Natural killer cell (primary cell): ENCODE results near the gene SCNN1A. TPM values are rescaled to one million over a fixed set of nuclear protein-coding genes. Genes with fewer than 3 reads are reported as not detected.

ENCODE experiments used
- ATAC-seq, 3 donors: fragments of 150-1000 bp in 2 of 3; fragments of 200-7000 bp in 1 of 3; cut with Tn5 transposase; 1 replicate in 1 of 3; 2 replicates in 2 of 3; pipeline ENCODE4 v1.10.0; 2021; ENCODE audit warnings: mild to moderate bottlenecking in 2 of 3, moderate library complexity in 2 of 3
- DNase-seq, 2 donors: peaks; one replicate each; pipeline versions ENCODE4 v3.0.0 to v3.0.0-alpha.2; 2013 to 2021; ENCODE audit warnings: mixed read lengths in 1 of 2
- H3K27ac ChIP-seq: one replicate; pipeline ENCODE4 v1.5.1; 2013; ENCODE audit warnings: mild to moderate bottlenecking, low read length
- H3K27me3 ChIP-seq: one replicate; pipeline ENCODE4 v1.6.1; 2013; ENCODE audit warnings: low read length; ENCODE audit not compliant: control insufficient read depth, insufficient read depth
- H3K36me3 ChIP-seq: one replicate; pipeline ENCODE4 v1.6.1; 2013; ENCODE audit warnings: low read length; ENCODE audit not compliant: control insufficient read depth, insufficient read depth
- H3K4me1 ChIP-seq: one replicate; pipeline ENCODE4 v1.6.1; 2013; ENCODE audit warnings: low read length; ENCODE audit not compliant: control insufficient read depth, insufficient read depth
- H3K4me3 ChIP-seq: one replicate; pipeline ENCODE4 v1.5.1; 2013; ENCODE audit warnings: low read length
- H3K9me3 ChIP-seq: one replicate; pipeline ENCODE4 v1.6.1; 2013; ENCODE audit warnings: low read length; ENCODE audit not compliant: control insufficient read depth, insufficient read depth
- H3K27ac Mint-ChIP-seq, 2 donors: one replicate each; pipeline ENCODE4 v1.8.0; 2022; ENCODE audit warnings: mild to moderate bottlenecking in 2 of 2, mixed read lengths in 2 of 2, moderate library complexity in 1 of 2
- H3K27me3 Mint-ChIP-seq, 2 donors: one replicate each; pipeline ENCODE4 v1.8.0; 2022; ENCODE audit warnings: low read depth in 2 of 2, mixed read lengths in 2 of 2
- H3K36me3 Mint-ChIP-seq: one replicate; pipeline ENCODE4 v1.8.0; 2022; ENCODE audit warnings: mixed read lengths
- H3K4me1 Mint-ChIP-seq, 2 donors: one replicate each; pipeline ENCODE4 v1.8.0; 2022; ENCODE audit warnings: mixed read lengths in 2 of 2
- H3K4me3 Mint-ChIP-seq: one replicate; pipeline ENCODE4 v1.8.0; 2022; ENCODE audit warnings: mild to moderate bottlenecking, moderate library complexity, mixed read lengths
- H3K9me3 Mint-ChIP-seq, 2 donors: one replicate each; pipeline ENCODE4 v1.8.0; 2022; ENCODE audit warnings: mixed read lengths in 2 of 2
- CTCF ChIP-seq: fragments of 200-600 bp; IDR thresholded peaks from one replicate; pipeline ENCODE4 v1.8.0; 2022; ENCODE audit warnings: antibody characterized with exemption
- WGBS: methylation state at CpG from one replicate; pipeline ENCODE4 v1.1.7; 2013; ENCODE audit warnings: missing lambda C conversion rate; ENCODE audit not compliant: insufficient coverage; 5-methylcytosine and 5-hydroxymethylcytosine counted together
- intact Hi-C: fragments of 100-400 bp; cut with micrococcal nuclease; formaldehyde crosslinking; loops from one replicate; pipeline ENCODE4 v1.14.2; 2022
- total RNA-seq, 4 donors: library from RNA; stranded (reverse); fragments of 120-200 nt in 1 of 4; gene quantifications; one replicate each; pipeline versions ENCODE4 v1.2.3 to v1.2.4, GENCODE V29; 2013 to 2022

Gene SCNN1A
- total RNA-seq, 3 donors from 2014 or later (not counting 1 experiment from before 2014, with no cell fraction given) = 1.5 to 3.0 (median 1.5) TPM

GRCh38 chr12:6302621-6303020 is 72.7 kb downstream of the SCNN1A start:
- H3K9me3 ChIP-seq = no peaks in the 10 kb centered on the region
- H3K4me3 Mint-ChIP-seq = no peak overlapping the region
- DNase-seq = no peak
- H3K27me3 Mint-ChIP-seq = peaks cover 6% of the 10 kb centered on the region in 2 donors
- no peaks in the 10 kb centered on the region for H3K36me3 Mint-ChIP-seq
- no peaks in the 10 kb centered on the region for H3K4me1 Mint-ChIP-seq
- no peaks in the 10 kb centered on the region for H3K27me3 ChIP-seq
- H3K27ac Mint-ChIP-seq = no peak overlapping the region
- no peaks in the 10 kb centered on the region for H3K9me3 Mint-ChIP-seq
- WGBS = 91% methylated on average over 3 of the region's 3 CpGs
- intact Hi-C loops = no loop called here
- H3K4me3 ChIP-seq = no peak overlapping the region
- TF ChIP-seq CTCF = no peak
- no peak overlapping the region for H3K27ac ChIP-seq
- ATAC-seq = no peak
- no peaks in the 10 kb centered on the region for H3K4me1 ChIP-seq
- no peaks in the 10 kb centered on the region for H3K36me3 ChIP-seq

GRCh38 chr12:6301721-6302120 is 73.6 kb downstream of the SCNN1A start:
- no peaks in the 10 kb centered on the region for H3K9me3 ChIP-seq
- peaks cover 3 to 6% of the 10 kb centered on the region in 2 donors for H3K27me3 Mint-ChIP-seq
- no peaks in the 10 kb centered on the region for H3K27me3 ChIP-seq
- H3K9me3 Mint-ChIP-seq = no peaks in the 10 kb centered on the region
- no peak overlapping the region for H3K4me3 ChIP-seq
- H3K36me3 Mint-ChIP-seq = no peaks in the 10 kb centered on the region
- H3K27ac ChIP-seq = no peak overlapping the region
- DNase-seq (no peak), ATAC-seq (no peak)
- H3K4me3 Mint-ChIP-seq = no peak overlapping the region
- TF ChIP-seq CTCF = no peak
- intact Hi-C loops = no loop called here
- no peaks in the 10 kb centered on the region for H3K4me1 ChIP-seq
- WGBS = 91% methylated on average over 6 of the region's 7 CpGs
- no peak overlapping the region for H3K27ac Mint-ChIP-seq
- no peaks in the 10 kb centered on the region for H3K4me1 Mint-ChIP-seq
- no peaks in the 10 kb centered on the region for H3K36me3 ChIP-seq

GRCh38 chr12:6297170-6297569 is 78.2 kb downstream of the SCNN1A start:
- H3K27me3 Mint-ChIP-seq = peaks cover 0 to 6% of the 10 kb centered on the region in 2 donors
- ATAC-seq = no peak
- H3K27ac Mint-ChIP-seq = no peak overlapping the region

More at GRCh38 chr12:6297170-6297569, 78.2 kb downstream of the SCNN1A start:
- TF ChIP-seq CTCF = no peak
- H3K27me3 ChIP-seq = no peaks in the 10 kb centered on the region
- no peak overlapping the region for H3K27ac ChIP-seq
- Mint-ChIP-seq H3K4me1 (no peaks in the 10 kb centered on the region), H3K36me3 (no peaks in the 10 kb centered on the region), H3K4me3 (no peak overlapping the region), H3K9me3 (no peaks in the 10 kb centered on the region)
- no peaks in the 10 kb centered on the region for H3K4me1 ChIP-seq
- no peaks in the 10 kb centered on the region for H3K9me3 ChIP-seq
- 88% methylated on average over 7 of the region's 10 CpGs for WGBS
- H3K4me3 ChIP-seq = no peak overlapping the region
- DNase-seq = no peak
- intact Hi-C loops = loop anchor here (1.0 kb wide), 1 partner anchor 22 kb away; no protein-coding TSS in a partner anchor
- no peaks in the 10 kb centered on the region for H3K36me3 ChIP-seq

Other genes starting within 250 kb of the SCNN1A start
- gene CD9, start 175.2 kb downstream of the SCNN1A start, total RNA-seq = 10 to 100 TPM in 1 of 3 donors, 1 to 10 TPM in 2; 2.1 to 55.9 (median 8.0) TPM
- not detected for gene PLEKHG6, start 64.9 kb downstream of the SCNN1A start, total RNA-seq
- 100 to 1,000 TPM in 1 of 3 donors, 10 to 100 TPM in 2; 75.7 to 116 (median 87.3) TPM for gene TNFRSF1A, start 33.5 kb downstream of the SCNN1A start, total RNA-seq
- 1 to 10 TPM; 3.7 to 5.8 (median 4.4) TPM for gene LTBR, start 8.6 kb upstream of the SCNN1A start, total RNA-seq
- 10 to 100 TPM in 1 of 3 donors, 1 to 10 TPM in 2; 2.7 to 13.7 (median 3.1) TPM for gene CD27, start 69.4 kb upstream of the SCNN1A start, total RNA-seq
- gene TAPBPL, start 76.5 kb upstream of the SCNN1A start, total RNA-seq = 10 to 100 TPM; 43.0 to 51.4 (median 46.9) TPM
- 10 to 100 TPM; 81.0 to 84.3 (median 83.8) TPM for gene VAMP1, start 95.1 kb upstream of the SCNN1A start, total RNA-seq
- 10 to 100 TPM; 32.8 to 48.3 (median 45.4) TPM for gene MRPL51, start 117.7 kb upstream of the SCNN1A start, total RNA-seq
- gene NCAPD2, start 118.5 kb upstream of the SCNN1A start, total RNA-seq = 10 to 100 TPM; 38.8 to 53.1 (median 44.1) TPM
- 100 to 1,000 TPM; 606 to 729 (median 642) TPM for gene GAPDH, start 159.0 kb upstream of the SCNN1A start, total RNA-seq
- gene IFFO1, start 180.5 kb upstream of the SCNN1A start, total RNA-seq = 10 to 100 TPM; 51.5 to 67.7 (median 62.3) TPM
- gene NOP2, start 192.7 kb upstream of the SCNN1A start, total RNA-seq = 100 to 1,000 TPM in 1 of 3 donors, 10 to 100 TPM in 2; 85.2 to 105 (median 89.1) TPM
- 100 to 1,000 TPM; 568 to 795 (median 658) TPM for gene CHD4, start 231.8 kb upstream of the SCNN1A start, total RNA-seq